ENCODE data around the gene OR51I2.

The OR51I2 gene, protein sequence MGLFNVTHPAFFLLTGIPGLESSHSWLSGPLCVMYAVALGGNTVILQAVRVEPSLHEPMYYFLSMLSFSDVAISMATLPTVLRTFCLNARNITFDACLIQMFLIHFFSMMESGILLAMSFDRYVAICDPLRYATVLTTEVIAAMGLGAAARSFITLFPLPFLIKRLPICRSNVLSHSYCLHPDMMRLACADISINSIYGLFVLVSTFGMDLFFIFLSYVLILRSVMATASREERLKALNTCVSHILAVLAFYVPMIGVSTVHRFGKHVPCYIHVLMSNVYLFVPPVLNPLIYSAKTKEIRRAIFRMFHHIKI

GRCh38 chr11:5449023-5449422 lies at the start of gene OR51I2:
Gene OR51I2 (plus strand): TSS chr11:5449323. CDS start chr11:5453489, 4,166 bp downstream.
- DNase-seq (ENCODE audit: low spot score) = no peak

- no peak for DNase-seq (ENCODE audit: low spot score)
Observed at GRCh38 chr11:5405173-5405572, 44.0 kb upstream of the OR51I2 start.

DNA sequence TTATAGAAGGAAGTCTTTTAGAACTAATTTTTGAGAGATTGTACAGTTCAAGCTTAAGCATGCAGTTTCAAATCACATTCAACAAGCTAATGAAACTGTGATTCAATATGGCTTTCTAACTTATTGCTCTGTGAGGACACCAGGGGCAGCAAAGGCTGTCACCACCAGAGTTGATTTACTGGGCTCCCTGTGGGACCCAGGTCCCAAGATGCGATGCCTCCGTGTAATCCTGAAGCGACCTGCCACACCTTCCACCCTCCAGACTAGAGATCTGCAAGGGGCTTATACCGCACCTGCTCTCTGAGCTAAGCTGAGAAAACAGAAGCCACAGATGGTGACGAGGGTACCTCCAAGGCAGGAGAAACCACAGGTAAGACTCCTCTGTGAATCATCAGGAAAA lies 28.1 kb upstream of the OR51I2 start:
- no peak for DNase-seq (ENCODE audit: low spot score)

DNA sequence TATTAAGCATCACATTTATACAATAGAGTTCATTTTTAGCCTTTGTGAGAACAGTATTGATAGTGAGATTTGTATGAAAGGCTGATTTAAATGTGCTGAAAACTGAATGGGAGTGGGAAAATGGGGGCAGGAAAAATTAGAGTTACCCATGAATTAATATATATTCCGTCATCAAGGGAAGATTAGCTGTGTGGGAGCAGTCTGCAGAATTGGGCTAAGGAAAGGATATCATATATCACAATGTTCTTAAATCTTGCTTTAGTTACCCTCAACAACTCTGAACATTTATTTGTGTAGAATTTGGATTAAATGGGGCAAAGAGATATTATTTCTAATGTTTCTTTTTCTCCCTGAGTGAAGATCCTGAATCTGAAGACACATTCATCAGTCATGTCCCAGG lies 27.3 kb upstream of the OR51I2 start, which contains the start of gene OR51Q1:
Gene OR51Q1, plus strand, starts transcription at position 301 of the 400 bp plus-strand sequence. Its CDS starts 90 bp downstream, at position 391.
- no peak for DNase-seq (ENCODE audit: low spot score)

DNA sequence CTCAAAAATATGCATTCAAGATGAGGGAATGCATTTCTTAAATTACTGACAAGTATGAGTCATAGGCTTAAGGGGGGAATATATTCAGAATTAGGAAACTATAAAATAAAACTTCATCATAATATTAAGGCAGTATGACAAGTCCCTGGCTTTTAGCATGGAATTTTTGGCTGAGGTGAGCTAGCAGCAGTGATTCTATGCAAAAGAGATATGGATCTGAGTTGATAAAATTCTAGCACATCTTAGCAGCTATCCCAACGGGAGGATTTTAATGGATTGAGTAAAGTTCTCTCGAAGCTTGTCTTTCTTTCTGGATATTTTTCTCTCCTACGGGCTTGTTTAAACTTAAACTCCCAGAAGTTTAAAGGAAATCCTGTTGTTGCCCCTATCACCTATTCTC lies 26.0 kb upstream of the OR51I2 start:
- no peak for DNase-seq (ENCODE audit: low spot score)

DNA sequence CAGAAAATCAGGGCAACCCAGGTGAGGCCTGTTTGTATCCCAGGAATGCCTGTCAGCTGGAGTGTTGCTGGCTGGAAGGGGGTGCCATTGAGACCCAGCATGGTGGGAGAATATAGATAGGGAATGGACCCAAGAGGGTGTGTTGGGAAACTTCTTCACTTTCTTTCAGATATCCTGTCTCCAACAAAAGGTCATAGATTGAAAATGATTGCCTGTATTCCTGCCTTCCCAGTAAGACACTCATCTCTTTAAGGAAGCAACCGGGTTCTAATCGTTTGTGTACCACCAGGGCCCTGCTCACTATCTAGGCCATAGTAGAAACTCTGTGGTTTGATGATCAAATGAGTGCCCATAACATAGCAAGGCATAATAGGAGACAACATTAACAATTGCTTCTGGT lies 7.7 kb upstream of the OR51I2 start, which contains the start of gene OR51I1:
Gene OR51I1, minus strand, starts transcription at position 101 of the 400 bp plus-strand sequence. Its CDS starts 0 bp downstream, at position 101.
- DNase-seq (ENCODE audit: low spot score) = no peak

DNA sequence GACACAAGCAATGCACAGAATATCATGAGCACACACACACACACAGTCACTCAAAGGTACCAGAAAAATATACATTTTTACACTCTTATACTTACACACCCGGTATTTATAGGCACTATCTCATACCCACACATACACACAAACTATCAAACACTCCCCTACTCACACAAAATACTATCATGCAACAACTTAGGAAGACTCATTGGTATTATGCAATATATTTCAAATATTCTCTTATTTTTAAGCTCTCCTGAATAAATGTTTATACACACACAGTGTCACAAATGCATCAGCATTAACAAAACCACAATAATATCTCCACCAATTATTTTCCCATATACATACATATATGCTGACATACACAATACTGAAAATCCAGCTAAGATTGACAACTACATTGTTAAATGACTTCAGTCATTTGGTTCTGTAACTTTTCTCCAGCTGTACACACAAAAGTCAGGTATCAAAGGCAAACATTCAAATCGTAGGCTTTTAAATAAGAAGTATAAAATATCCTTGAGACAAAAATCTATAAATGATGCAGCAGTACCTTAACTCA lies 5.2 kb upstream of the OR51I2 start:
- DNase-seq (ENCODE audit: low spot score) = no peak

DNA sequence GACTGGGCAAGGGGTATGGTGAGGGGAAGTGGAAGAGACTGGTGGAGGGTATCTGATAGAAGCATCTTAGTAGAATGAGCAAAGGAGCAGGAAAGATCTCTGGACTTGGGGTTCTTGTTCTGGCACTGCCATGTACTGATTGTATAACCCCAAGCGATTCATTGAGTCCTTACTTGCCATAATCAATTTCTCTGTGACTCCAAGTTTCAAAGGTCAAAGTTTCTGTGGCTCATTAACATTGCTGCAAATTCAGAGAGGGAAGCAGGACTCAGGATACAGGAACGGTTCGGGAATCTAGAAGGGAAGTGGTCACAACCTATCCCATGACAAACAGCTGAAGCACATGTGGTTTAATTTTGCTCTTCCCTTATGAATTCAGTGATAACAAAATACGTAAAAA lies 309 bp downstream of the OR51I2 start:
- no peak for DNase-seq (ENCODE audit: low spot score)

DNA sequence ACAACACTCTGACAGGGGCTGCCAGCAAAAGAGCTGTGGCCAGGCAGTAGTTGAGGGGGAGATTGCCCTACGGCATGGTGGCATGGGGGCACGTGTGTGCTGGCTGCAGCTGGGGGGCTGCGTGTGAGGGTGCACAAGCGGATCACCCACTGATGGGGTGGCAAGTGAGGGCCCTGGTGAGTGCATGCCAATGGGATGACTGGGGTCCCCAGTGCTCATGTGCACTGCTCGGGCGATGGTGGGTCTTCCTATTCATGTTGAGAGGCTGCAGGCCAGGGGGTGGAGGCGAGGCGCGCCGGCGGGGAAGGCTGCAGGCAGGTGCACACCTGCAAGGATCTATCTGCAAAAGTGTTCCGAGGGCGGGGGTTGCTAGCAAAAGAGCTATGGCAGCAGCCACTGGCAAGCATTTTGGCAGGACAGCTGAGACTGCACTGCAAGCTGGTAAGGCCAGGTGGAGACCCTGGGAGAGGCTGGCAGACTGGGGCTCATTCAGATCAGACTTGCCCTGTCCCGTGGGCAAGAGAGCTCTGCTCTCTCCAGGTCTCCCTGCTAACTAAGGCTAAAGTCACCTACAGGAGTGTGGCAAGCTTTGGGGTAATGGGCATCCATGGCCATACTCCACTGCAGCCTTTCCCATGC lies 12.0 kb downstream of the OR51I2 start:
- DNase-seq (ENCODE audit: low spot score) = no peak

- no peak for DNase-seq (ENCODE audit: low spot score)
Observed at GRCh38 chr11:5467527-5467926, 18.4 kb downstream of the OR51I2 start.

DNA sequence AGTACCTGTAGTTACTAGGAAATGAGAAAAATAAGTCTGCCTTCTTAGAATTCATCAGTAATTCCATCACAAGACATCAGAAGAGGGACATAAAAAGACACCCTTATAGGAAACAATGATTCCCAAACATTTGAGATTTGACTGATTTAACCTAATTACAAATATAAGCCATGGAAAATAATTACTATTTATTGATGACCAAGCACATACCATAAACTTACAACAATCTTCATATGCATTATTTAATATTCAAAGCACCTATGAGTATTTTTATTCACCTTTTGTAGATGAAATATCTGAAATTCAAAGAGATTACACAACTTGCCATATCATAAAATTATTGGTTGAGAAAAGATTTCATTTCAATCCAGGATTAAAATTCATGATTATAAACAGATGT lies 24.8 kb downstream of the OR51I2 start:
- no peak for DNase-seq (ENCODE audit: low spot score)

GRCh38 chr11:5476186-5476819 lies 27.2 kb downstream of the OR51I2 start:
- peak; percentile 47 for DNase-seq (ENCODE audit: low spot score)

GRCh38 chr11:5486003-5486402 lies 36.9 kb downstream of the OR51I2 start:
- DNase-seq (ENCODE audit: low spot score) = no peak

DNA sequence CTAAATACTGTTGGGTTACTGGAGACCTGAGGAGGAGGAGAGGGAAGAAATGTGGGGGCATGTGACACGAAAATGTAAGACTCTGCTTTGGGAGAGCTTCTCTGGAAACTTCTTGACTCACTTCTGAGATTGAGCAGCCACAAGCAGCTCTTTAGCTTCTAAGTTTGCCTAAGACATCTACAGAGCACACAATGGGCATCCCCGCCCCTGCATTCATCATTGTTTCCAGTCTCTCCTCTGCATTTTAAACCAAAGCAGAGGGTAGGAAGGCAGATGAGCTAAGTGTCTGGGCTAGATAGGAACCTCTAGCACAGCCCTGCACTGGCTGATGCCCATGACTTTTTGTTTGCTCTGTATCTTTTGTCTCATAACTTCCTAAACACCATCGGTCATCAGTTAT lies 37.3 kb downstream of the OR51I2 start:
- DNase-seq (ENCODE audit: low spot score) = no peak

DNA sequence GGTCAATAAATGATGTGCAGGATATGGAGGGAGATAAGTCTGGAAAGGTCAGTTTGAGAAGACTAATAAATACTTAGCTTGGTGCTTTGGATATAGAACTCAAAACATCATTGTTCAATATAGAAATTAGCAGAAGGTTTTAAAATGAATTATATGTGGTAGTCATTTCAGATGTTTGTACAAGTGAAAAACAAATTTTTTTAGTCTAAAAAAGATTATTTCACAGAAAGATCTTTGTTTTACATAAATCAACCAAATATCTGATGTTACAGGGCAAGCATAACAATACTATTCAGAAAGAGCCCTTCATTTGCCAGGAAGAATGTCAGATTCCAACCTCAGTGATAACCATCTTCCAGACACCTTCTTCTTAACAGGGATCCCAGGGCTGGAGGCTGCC lies 39.3 kb downstream of the OR51I2 start, which contains the start of gene OR52D1:
Gene OR52D1, plus strand, starts transcription at position 301 of the 400 bp plus-strand sequence. Its CDS starts 22 bp downstream, at position 323.
- no peak for DNase-seq (ENCODE audit: low spot score)

DNA sequence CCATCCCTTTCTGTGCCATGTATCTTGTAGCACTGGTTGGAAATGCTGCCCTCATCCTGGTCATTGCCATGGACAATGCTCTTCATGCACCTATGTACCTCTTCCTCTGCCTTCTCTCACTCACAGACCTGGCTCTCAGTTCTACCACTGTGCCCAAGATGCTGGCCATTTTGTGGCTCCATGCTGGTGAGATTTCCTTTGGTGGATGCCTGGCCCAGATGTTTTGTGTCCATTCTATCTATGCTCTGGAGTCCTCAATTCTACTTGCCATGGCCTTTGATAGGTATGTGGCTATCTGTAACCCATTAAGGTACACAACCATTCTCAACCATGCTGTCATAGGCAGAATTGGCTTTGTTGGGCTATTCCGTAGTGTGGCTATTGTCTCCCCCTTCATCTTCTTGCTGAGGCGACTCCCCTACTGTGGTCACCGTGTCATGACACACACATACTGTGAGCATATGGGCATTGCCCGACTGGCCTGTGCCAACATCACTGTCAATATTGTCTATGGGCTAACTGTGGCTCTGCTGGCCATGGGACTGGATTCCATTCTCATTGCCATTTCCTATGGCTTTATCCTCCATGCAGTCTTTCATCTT lies 39.8 kb downstream of the OR51I2 start:
- DNase-seq (ENCODE audit: low spot score) = no peak

DNA sequence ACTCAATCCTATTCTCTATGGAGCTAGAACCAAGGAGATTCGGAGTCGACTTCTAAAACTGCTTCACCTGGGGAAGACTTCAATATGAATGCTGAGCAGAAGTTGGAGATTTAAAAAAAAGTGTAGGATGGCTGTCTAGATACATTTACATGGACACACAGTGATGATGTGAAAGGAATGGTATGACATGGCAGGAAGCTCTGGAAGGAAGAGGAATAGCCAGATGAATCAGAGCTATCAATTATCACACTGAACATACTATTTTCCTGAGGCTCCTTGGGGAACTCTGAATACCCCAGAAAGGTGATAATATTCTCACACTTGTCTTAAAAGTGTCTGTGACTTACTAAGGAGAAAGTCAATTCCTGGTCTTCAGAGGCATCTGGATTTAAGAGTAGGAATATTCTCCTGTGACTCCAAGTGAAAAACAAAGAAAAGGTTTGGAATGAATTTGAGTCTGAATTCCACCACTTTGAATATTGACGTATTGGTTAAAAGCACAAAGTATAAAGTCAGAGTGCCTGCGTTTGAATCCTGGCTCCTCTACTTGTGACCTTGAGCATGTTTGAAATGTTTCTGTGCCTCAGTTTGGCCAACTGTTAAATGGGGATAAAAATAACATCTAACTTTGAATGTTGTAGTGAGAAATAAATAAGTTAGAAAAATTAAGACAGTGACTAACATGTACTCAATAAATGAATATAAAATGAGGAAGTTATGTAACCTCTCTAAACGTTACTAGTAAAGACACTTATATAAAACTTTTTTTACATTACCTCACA lies 40.6 kb downstream of the OR51I2 start:
- no peak for DNase-seq (ENCODE audit: low spot score)

DNA sequence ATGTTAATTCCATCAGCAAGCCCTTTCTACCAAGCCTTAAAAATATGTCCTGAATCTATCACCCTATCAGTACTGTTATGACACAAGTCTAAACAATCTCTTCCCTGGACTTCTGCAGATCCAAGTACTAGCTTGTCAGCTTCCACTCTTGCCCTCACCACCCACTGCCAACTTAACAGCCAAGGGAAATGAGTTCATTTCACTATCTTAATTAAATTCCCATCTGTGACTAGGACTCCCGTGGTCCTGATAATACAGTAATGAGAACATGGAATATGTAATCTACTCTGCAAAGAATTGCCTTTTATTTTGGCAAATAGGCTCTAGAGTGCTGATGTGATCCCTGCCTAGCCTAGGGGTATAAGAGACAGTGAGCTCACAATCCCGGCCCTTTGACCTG lies 50.5 kb downstream of the OR51I2 start:
- DNase-seq (ENCODE audit: low spot score) = no peak

DNA sequence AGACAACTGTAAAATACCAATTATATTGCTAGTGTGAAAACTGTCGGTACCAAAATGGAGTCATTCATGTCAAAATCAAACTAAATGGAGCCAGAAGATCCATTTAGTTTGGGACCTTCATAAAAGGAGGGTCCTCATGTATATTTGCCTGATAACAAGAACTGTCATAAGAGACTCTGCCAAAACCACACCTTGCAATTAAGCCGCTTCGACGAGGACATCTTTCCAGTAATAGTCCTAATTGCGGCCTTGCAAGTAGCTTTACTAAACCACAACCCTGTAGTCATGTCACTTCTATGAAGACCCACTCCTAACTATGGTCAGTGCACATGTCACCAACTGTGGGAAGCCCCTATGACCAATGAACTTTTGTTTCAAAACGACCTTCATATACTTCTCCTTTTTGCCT lies 51.3 kb downstream of the OR51I2 start:
- DNase-seq (ENCODE audit: low spot score) = no peak

- no peak for DNase-seq (ENCODE audit: low spot score)
Observed at GRCh38 chr11:5504403-5504921, 55.3 kb downstream of the OR51I2 start.
